ENCODE data around the gene RANBP3L. TPM values are rescaled to one million over a fixed set of nuclear protein-coding genes. Genes with fewer than 3 reads are reported as not detected.

RANBP3L gene
- total RNA-seq, 1 donor from 2014 or later, result 0.52 TPM

- Histone ChIP-seq H3K4me3 (ENCODE audit: low read length in 3 of 3) (no peak overlapping the region), H3K4me1 (ENCODE audit: control insufficient read depth in 3 of 3, insufficient read depth in 3 of 3, low read length in 3 of 3) (peaks cover 9 to 22% (median 18%) of the 10 kb centered on the region in 3 donors), H3K9me3 (ENCODE audit: control insufficient read depth in 3 of 3, low read length in 3 of 3) (no peaks in the 10 kb centered on the region), H3K27me3 (ENCODE audit: control insufficient read depth in 3 of 3, insufficient read depth in 3 of 3, low read length in 3 of 3) (no peaks in the 10 kb centered on the region), H3K36me3 (ENCODE audit: control insufficient read depth in 3 of 3, insufficient read depth in 3 of 3, low read length in 3 of 3) (no peaks in the 10 kb centered on the region), H3K27ac (ENCODE audit: low read depth, low read length) (no peak overlapping the region), H3K9ac (ENCODE audit: low read depth in 1 of 3, low read length in 3 of 3) (no peak overlapping the region)
These were observed 57.6 kb downstream of the RANBP3L start for GRCh38 chr5:36244076-36244475.

DNA sequence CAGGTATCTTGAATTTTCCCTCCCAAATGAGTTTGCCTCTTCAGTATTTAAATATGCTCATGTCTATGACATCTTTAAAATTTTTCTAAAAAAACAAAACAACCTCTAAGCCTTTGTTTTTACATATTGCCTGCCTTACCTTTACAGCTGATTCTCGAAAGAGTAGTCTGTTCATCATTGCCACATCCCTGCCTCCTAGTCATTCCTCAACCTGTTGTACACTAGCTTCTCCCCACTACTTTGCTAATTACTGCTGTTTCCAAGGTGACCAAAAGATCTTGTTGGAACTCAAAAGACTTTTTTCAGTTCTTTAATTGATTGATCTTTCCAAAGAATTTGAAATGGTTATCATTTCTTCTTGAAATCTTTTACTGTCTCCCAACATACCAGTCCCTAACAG is 58.0 kb downstream of the RANBP3L start:
- Histone ChIP-seq H3K36me3 (ENCODE audit: control insufficient read depth in 3 of 3, insufficient read depth in 3 of 3, low read length in 3 of 3) (no peaks in the 10 kb centered on the region), H3K4me1 (ENCODE audit: control insufficient read depth in 3 of 3, insufficient read depth in 3 of 3, low read length in 3 of 3) (peaks cover 13 to 25% (median 21%) of the 10 kb centered on the region in 3 donors), H3K27me3 (ENCODE audit: control insufficient read depth in 3 of 3, insufficient read depth in 3 of 3, low read length in 3 of 3) (no peaks in the 10 kb centered on the region), H3K9me3 (ENCODE audit: control insufficient read depth in 3 of 3, low read length in 3 of 3) (no peaks in the 10 kb centered on the region), H3K4me3 (ENCODE audit: low read length in 3 of 3) (no peak overlapping the region), H3K27ac (ENCODE audit: low read depth, low read length) (no peak overlapping the region), H3K9ac (ENCODE audit: low read depth in 1 of 3, low read length in 3 of 3) (no peak overlapping the region)

GRCh38 chr5:36242534-36243485 is 58.9 kb downstream of the RANBP3L start:
- Histone ChIP-seq H3K27me3 (ENCODE audit: control insufficient read depth in 3 of 3, insufficient read depth in 3 of 3, low read length in 3 of 3) (no peaks in the 10 kb centered on the region), H3K9ac (ENCODE audit: low read depth in 1 of 3, low read length in 3 of 3) (peak overlapping the region; percentile 77 to 93 (median 83)), H3K27ac (ENCODE audit: low read depth, low read length) (peak overlapping the region; percentile 94), H3K36me3 (ENCODE audit: control insufficient read depth in 3 of 3, insufficient read depth in 3 of 3, low read length in 3 of 3) (no peaks in the 10 kb centered on the region), H3K9me3 (ENCODE audit: control insufficient read depth in 3 of 3, low read length in 3 of 3) (no peaks in the 10 kb centered on the region), H3K4me1 (ENCODE audit: control insufficient read depth in 3 of 3, insufficient read depth in 3 of 3, low read length in 3 of 3) (peaks cover 19 to 31% (median 25%) of the 10 kb centered on the region in 3 donors), H3K4me3 (ENCODE audit: low read length in 3 of 3) (peak overlapping the region; percentile 79 to 86 (median 83))

GRCh38 chr5:36241631-36242533 is 59.8 kb downstream of the RANBP3L start, which contains the start of gene NADK2:
TSS of gene NADK2 (minus strand) at chr5:36241925. CDS start at chr5:36241798, 127 bp downstream.
- Histone ChIP-seq H3K9ac (ENCODE audit: low read depth in 1 of 3, low read length in 3 of 3) (peak within 1 kb of the TSS; percentile 85 to 93 (median 92)), H3K27me3 (ENCODE audit: control insufficient read depth in 3 of 3, insufficient read depth in 3 of 3, low read length in 3 of 3) (no peaks in the 10 kb centered on the region), H3K9me3 (ENCODE audit: control insufficient read depth in 3 of 3, low read length in 3 of 3) (no peaks in the 10 kb centered on the region), H3K36me3 (ENCODE audit: control insufficient read depth in 3 of 3, insufficient read depth in 3 of 3, low read length in 3 of 3) (no peaks in the 10 kb centered on the region), H3K27ac (ENCODE audit: low read depth, low read length) (peak within 1 kb of the TSS; percentile 94), H3K4me1 (ENCODE audit: control insufficient read depth in 3 of 3, insufficient read depth in 3 of 3, low read length in 3 of 3) (peaks cover 24 to 35% (median 25%) of the 10 kb centered on the region in 3 donors), H3K4me3 (ENCODE audit: low read length in 3 of 3) (peak within 1 kb of the TSS; percentile 83 to 86 (median 86))

GRCh38 chr5:36240779-36241630 is 60.7 kb downstream of the RANBP3L start:
- Histone ChIP-seq H3K36me3 (ENCODE audit: control insufficient read depth in 3 of 3, insufficient read depth in 3 of 3, low read length in 3 of 3) (no peaks in the 10 kb centered on the region), H3K27ac (ENCODE audit: low read depth, low read length) (peak overlapping the region; percentile 94), H3K9ac (ENCODE audit: low read depth in 1 of 3, low read length in 3 of 3) (peak overlapping the region; percentile 85 to 93 (median 92)), H3K27me3 (ENCODE audit: control insufficient read depth in 3 of 3, insufficient read depth in 3 of 3, low read length in 3 of 3) (no peaks in the 10 kb centered on the region), H3K4me3 (ENCODE audit: low read length in 3 of 3) (peak overlapping the region; percentile 83 to 86 (median 86)), H3K9me3 (ENCODE audit: control insufficient read depth in 3 of 3, low read length in 3 of 3) (no peaks in the 10 kb centered on the region), H3K4me1 (ENCODE audit: control insufficient read depth in 3 of 3, insufficient read depth in 3 of 3, low read length in 3 of 3) (peaks cover 24 to 35% (median 25%) of the 10 kb centered on the region in 3 donors)

DNA sequence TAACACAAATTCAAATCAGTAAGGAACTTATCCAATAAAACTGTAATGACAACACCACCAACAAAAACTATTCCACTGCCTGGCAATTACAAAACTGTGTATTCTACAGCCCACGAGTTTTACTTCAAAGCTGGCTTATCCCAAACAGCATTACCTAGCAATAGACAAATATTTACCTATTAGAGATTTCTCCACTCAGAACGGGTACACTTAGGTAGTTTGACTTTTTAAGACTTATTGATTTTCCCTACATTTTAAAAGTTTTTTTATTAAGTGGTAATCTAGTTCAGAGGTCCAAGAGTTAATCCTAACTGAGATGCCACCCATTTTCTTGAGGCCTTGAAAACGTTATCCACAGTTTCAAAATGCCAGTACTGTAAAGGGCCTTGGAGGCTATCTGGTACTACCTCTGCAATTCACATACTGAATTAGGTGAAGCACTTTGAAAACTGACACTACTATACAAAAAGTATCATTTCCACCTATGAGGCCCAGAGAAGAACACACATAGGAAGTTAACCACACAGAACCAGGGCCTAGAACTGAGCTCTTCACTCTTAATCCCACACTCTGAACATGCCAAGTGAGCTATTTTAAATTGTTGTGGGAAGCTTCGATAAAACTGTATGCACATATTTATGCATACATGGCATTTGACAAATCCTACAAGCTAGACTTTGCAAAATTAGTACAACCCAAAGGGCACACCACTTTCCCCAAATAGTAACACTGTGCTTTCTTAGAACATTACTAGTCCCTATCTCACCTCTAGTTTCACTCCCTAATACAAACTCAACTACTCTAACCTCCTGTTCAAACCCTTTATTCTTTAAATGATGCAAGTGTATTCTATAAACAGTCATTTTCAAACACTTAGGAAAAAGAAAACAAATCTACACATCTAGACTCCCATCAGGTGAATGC is 62.1 kb downstream of the RANBP3L start:
- Histone ChIP-seq H3K27me3 (ENCODE audit: control insufficient read depth in 3 of 3, insufficient read depth in 3 of 3, low read length in 3 of 3) (no peaks in the 10 kb centered on the region), H3K4me1 (ENCODE audit: control insufficient read depth in 3 of 3, insufficient read depth in 3 of 3, low read length in 3 of 3) (peaks cover 24 to 35% (median 25%) of the 10 kb centered on the region in 3 donors), H3K4me3 (ENCODE audit: low read length in 3 of 3) (peak overlapping the region; percentile 83 to 86 (median 86)), H3K9ac (ENCODE audit: low read depth in 1 of 3, low read length in 3 of 3) (peak overlapping the region; percentile 85 to 93 (median 92)), H3K9me3 (ENCODE audit: control insufficient read depth in 3 of 3, low read length in 3 of 3) (no peaks in the 10 kb centered on the region), H3K27ac (ENCODE audit: low read depth, low read length) (no peak overlapping the region), H3K36me3 (ENCODE audit: control insufficient read depth in 3 of 3, insufficient read depth in 3 of 3, low read length in 3 of 3) (no peaks in the 10 kb centered on the region)

- H3K9me3 ChIP-seq (ENCODE audit: control insufficient read depth in 3 of 3, low read length in 3 of 3), result no peaks in the 10 kb centered on the region
- H3K4me1 ChIP-seq (ENCODE audit: control insufficient read depth in 3 of 3, insufficient read depth in 3 of 3, low read length in 3 of 3), result peaks cover 24 to 35% (median 25%) of the 10 kb centered on the region in 3 donors
- H3K4me3 ChIP-seq (ENCODE audit: low read length in 3 of 3), result no peak overlapping the region
- no peak overlapping the region for H3K27ac ChIP-seq (ENCODE audit: low read depth, low read length)
- no peak overlapping the region for H3K9ac ChIP-seq (ENCODE audit: low read depth in 1 of 3, low read length in 3 of 3)
- no peaks in the 10 kb centered on the region for H3K36me3 ChIP-seq (ENCODE audit: control insufficient read depth in 3 of 3, insufficient read depth in 3 of 3, low read length in 3 of 3)
- no peaks in the 10 kb centered on the region for H3K27me3 ChIP-seq (ENCODE audit: control insufficient read depth in 3 of 3, insufficient read depth in 3 of 3, low read length in 3 of 3)
These were observed 63.0 kb downstream of the RANBP3L start for GRCh38 chr5:36238502-36239295.

DNA sequence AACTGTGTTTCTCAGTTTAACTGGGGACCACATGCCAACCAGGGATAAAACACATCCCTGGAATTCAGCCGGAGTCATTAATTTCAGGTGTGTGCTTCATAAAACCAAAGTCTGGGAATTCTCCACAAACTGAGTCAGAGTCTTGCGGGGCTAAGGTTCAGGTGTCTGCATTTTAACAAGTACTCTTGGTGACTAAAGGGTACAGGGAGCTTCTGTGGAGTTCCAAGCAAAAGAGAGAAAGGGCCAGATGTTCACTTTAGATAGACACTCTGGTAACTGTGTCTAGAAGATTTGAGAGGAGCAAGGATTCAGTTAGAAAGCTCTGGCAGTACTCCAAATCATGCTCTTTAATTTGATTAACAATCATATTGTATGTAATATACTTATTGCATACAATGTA is 64.0 kb downstream of the RANBP3L start:
- no peak overlapping the region for H3K27ac ChIP-seq (ENCODE audit: low read depth, low read length)
- peaks cover 21 to 32% (median 23%) of the 10 kb centered on the region in 3 donors for H3K4me1 ChIP-seq (ENCODE audit: control insufficient read depth in 3 of 3, insufficient read depth in 3 of 3, low read length in 3 of 3)
- H3K9ac ChIP-seq (ENCODE audit: low read depth in 1 of 3, low read length in 3 of 3), result no peak overlapping the region
- H3K36me3 ChIP-seq (ENCODE audit: control insufficient read depth in 3 of 3, insufficient read depth in 3 of 3, low read length in 3 of 3), result no peaks in the 10 kb centered on the region
- no peaks in the 10 kb centered on the region for H3K27me3 ChIP-seq (ENCODE audit: control insufficient read depth in 3 of 3, insufficient read depth in 3 of 3, low read length in 3 of 3)
- no peaks in the 10 kb centered on the region for H3K9me3 ChIP-seq (ENCODE audit: control insufficient read depth in 3 of 3, low read length in 3 of 3)
- H3K4me3 ChIP-seq (ENCODE audit: low read length in 3 of 3), result no peak overlapping the region
